T-helper 1 cell (primary cell): ENCODE data around the gene DBNDD1.
"Not testable (repeated sequence)": the region's sequence is repeated elsewhere in the genome, so short reads cannot be mapped to it uniquely, and the experiment has no call there.

Experiments used
- DNase-seq, 5 donors: peaks; one replicate each; pipeline ENCODE4 v3.0.0-alpha.2; 2012 to 2020

DBNDD1 gene

DNA sequence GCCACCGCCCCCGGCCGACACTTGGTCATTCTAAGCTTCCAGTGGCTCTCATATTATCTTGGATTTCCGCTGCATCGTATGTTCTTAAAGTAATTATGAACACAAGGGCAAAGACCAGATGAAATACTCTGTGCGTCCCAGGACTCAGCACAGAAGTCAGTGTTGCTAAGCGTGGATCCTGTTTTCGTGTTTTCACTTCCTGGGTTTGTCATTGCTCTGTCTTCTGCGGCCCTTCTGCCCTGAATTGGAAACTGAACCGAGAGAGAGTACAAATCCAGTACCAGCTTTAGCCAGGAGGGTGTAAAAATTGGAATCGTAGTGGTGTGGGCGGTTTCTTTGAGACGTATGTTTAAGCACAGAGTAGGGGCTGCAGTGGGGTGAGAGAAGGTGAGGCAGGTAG, 32.7 kb downstream of the DBNDD1 start:
- no peak for DNase-seq

DNA sequence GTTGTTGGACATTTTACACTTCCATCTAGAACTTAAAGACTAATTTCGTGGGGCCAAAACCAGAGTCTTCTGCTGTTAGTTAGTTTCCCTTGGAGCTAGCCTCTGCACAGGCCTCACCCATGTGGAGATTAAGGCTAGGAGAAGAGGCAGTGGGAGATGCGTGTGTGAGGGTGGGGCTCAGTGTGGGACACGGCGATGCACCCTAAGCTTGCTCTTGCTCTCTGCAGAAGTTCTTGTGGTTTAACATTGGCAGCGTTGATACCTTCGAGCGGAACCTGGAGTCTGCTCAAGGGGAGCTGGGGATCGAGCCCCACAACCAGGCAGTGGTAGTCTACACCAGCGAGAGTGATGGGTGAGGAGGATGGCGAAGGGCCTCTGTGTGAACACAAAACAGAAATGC, 34.0 kb downstream of the DBNDD1 start:
- no peak for DNase-seq

DNA sequence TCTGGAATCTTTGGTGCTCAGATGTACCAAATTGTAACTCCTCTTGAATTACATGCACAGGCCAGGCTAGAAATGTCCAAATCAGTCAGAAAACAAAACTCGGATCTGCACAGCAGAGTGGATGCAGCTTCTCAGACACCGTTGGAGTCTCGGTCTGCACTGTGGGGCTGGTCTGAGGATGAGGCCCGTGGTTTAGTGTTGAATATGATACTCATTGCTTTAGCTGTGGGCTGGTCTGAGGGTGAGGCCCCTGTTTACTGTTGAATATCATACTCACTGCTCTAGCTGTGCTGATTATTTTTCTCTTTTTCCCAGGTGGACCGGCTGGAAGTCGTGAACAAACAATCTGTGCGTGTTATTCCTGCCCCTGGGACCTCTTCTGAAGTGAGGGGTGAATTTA, 35.0 kb downstream of the DBNDD1 start:
- DNase-seq = no peak

DNA sequence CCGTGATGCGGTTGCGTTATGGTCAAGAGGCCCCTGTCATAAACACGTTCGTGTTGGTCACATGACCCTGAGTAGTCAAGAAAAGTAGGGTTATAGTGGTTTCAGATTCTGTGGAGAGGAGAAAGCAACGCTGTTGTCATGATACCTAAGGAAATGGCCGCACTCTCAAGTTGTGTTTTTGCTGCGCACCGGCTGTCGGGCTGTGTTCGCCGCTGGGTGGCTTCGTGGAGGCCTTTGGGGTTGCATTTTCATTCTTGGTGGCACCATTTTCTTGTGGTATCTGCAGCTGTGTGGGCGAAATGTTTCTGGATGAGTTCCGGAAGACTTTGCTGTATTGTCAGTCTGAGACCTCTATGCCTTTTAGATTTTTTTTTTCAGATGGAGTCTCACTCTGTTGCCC, 35.7 kb downstream of the DBNDD1 start:
- DNase-seq = no peak

DNA sequence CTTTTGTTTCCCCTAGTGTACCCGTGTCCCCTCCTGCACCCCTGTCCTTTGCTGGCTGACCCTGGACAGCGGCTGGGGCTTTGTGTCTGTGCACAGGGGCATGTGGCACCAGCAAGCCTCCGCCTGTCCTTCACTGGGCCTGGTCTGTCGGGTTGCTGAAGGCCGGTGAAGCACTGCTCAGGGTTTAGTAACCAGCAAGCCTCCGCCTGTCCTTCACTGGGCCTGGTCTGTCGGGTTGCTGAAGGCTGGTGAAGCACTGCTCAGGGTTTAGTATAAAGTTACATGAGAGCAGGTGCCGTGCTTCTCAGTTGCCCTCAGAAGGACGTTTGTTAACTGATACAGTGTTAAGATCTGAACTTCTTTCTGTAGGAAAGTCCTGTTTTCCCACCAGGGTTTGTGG, 36.9 kb downstream of the DBNDD1 start:
- no peak for DNase-seq

DNA sequence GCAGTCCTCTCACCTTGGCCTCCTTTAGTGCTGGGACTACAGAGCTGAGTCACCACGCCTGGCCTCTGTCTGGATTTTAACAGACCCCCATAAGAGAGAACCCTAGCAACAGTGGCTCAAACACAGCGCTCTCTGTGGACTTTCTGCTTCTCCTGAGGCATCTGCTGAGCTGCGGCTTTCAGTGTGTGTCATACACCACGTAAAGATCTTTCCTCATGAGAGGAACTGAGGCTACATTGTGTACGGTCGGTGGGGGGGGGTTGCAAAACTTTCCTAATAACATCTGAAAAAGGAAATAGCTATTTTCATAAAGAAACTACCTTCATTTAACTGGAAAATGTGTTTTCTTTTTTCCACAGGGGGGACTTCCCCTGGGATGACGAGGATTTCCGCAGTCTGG, 37.8 kb downstream of the DBNDD1 start:
- DNase-seq = peak in 1 of 5 donors; percentile 40

DNA sequence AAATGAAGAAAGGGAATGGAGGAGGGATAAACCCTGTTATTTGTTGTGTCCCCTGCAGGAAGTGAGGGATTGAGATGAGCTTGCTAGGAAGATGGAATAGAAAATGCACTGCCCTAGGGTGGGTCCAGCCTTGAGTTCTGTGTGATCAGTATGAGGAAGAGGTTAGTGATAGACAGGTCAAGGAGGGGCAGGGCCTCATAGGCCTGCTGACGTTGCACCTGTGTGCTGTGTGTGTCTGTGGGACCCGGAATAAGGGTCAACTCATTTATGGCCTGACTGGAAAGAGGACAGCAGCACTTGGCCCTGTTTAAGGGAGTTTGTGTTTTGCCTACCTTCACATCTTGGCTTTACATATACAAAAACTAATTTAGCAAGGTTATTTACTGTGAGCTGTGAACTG, 44.4 kb downstream of the DBNDD1 start:
- no peak for DNase-seq

DNA sequence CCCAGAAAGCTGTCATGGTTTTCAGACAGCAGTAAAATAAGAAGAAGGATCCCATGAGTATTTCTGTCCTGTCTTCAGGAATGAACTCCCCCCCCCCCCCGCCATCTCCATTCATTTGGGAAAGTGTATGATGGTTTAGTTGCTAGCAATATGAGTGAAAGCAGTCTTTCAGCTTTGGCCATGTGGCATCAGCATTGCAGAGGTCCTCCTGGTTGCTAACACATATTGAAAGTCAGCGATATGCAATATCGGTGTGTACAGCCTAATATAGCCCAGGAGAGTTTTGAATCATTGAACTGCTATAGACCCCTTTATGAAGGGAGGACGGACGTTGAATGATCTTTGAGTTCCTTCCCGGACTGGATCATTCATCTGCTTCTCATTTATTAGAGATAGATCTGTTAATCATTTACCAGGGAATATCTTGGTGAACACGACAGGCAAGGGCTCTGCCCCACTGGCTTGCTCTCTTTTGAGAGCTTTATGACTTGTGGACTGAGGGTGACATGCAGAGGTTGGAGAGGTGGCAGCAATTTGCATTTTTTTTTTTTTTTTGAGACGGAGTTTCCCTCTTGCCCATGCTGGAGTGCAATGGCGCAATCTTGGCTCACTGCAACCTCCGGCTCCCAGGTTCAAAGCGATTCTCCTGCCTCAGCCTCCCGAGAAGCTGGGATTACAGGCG, 45.5 kb downstream of the DBNDD1 start:
- no peak for DNase-seq

DNA sequence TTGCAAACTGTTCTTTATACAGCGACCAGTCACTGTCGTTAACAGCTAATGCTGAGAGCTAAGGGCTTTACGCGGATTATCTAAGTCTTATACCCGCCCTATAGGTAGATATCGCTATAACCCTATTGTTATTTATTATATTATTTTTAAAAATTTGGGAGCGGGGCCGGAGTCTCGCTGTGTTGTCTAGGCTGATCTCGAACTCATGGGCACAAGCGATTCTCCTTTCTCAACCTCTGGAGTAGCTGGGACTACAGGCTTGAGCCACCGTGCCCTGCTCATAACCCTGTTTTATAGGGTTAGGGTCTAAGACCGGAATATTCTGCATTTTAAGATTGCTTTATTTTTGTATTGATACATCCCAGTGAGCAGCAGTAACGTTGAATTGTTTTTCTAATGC, 46.0 kb downstream of the DBNDD1 start:
- no peak for DNase-seq

DNA sequence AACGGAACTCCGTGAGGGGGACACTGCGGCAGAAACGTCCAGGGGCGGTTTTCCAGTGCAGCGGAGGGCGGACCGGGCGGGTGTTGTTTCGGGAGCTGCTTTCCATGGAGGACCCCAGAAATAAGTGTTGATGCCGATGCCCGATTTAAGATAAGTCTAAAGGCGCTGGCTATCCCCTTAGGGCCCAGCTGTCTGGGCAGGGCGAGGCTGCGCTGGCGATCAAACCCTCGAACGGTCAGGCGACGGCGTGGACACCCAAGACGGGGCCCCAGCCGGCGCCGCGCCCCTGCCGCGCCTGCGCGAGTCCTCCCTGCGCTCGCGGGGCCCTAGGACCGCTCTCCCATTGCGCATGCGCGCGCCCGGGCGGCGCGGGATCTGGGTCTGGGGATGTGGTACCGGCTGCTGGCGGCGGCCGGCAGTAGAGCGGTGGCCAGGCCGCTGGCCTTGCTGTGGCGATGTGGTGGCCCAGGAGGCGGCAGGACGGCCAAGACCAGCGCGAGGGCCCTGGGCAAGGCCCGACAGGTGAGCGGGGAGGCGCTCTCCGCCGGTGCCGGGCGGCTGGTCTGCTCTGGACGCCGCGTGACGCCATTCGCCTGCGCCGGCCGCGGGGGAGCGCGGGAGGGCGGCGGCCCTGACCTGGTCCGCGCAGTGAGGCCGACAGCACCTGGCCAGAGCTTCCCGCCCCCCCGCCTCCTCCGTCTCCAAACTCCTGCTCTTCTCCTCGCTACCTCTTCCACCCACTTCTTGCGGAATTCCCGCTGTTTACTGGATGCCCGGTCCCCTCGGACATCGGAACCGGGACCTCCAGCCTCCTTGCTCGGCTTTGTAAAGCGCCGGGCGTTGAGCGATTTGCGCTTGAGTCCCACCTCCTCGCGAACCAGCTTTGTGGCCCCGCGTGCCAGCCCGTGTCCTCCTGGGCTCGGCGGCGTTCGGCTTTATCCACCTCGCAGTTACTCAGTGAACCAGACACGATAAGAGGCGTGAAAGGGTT, 46.7 kb downstream of the DBNDD1 start:
- DNase-seq = peak; percentile 84 to 93 (median 85)

DNA sequence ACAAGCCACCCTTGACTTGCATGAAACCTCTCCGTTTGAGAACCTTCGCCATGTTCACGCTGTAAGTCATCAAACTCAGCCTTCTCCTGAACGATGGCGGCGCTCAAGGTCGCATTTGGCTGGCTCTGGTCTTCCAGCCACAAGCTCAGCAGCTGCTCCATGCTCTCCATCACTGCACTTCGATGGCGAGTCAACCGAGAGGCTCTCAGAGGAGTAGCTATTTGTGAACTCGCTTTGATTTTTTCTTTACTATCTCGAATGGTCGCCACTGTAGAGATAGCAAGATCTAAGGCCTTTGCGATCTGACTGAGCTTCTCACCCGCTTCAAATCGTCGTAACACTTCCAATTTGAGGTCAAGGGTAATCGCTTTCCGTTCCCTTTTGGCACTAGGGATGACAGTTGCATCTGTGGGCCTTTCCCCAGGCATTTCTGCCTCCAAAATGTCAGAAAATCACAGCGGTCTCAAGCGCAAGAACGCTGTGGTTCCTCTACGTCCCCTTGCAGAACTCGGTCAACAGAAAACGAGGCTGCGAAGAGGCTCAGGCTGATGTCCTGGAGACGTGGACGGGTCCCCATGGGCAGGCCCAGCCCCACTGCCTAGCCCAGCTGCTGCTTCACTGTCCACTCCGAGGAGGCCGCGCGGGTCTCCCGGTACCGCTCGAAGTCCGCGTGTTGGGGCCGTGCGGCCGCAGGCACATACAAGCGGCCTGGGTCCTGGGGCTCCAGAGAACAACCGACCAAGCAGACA, 47.6 kb downstream of the DBNDD1 start:
- DNase-seq = no peak

DNA sequence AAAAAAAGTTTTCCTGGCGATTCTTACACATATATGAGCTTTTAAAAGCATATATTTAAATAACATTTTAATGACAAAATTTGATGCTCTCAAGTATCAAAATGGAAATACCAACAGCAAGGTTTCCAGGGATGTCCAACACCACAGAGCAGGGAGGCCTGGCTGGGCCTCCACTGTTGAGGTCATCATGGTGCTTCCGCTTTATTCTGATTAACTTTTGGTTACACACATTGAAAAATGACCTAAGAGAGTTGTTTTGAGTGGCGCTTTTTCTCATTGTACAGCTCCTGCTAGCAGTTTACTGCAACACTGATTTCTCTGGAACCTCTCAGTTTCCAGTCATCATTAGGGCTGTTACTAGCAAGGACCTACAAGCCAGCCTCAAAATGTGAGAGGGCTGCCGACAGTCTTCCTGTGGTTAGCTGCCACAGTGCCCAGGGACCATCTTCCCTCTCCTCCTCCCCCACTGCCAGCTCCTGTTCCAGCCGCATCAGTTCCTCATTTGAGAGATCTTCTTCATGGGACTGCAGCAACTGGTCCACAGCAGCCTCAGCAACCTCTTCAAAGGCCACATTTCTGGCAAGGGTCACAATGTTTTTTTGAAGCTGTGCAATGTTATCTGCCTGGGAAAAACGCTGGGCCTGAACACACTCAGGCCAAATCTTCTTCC, 49.4 kb downstream of the DBNDD1 start:
- DNase-seq = no peak

DNA sequence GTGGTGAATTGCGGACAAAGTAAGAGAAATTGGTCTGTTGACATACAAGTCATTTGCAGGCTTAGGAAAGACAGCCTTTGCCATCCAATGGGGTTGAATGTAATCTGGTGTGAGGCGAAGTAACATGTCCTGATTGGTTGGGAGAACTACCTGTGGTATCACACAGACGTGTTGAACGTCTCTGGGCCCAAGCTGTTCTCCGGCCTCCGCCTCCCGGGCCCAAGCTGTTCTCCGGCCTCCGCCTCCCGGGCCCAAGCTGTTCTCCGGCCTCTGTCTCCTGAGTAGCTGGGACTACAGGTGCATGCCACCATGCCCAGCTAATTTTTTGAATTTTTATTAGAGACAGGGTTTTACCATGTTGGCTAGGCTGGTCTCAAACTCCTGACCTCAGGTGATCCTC, 51.2 kb downstream of the DBNDD1 start:
- not testable (repeated sequence) for DNase-seq

DNA sequence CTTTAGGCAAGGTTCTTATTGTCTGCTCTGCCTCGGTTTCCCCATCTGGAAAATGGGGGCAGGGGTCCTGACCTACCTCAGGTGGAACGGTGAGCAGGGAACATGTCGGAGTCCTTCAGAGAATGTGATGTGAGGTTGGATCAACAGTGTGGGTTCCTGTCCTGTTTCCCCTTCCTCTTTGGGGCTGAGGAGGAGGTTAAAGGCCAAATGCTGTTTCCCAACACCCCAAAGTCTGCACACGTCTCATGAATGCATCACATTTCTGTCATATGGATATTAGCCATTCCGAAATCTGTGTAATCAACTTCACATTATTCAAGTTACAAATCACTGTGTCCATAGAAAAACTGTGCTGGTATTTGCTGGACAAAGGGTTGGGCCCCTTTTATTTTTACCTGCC, 51.8 kb downstream of the DBNDD1 start:
- DNase-seq = not testable (repeated sequence)

DNA sequence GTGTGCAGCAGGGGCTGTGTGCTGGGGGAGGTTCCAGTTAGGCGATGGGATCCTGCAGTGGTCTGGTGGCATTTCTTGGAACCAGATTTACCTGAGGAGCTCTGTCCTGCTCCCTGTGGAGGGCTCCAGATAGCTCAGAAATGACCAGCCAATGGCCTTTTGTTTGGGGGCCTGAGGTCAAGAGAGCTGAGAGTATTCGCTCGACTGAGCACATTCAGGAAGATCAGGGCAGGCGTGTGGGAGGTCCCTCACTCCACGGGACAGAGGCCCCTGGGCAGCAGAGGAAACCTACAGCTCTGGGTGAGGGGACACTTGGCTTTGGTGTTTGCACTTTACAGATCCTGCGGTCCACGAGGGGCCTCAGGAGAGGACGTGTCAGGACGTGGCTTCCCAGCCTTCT, 52.5 kb downstream of the DBNDD1 start:
- no peak for DNase-seq

DNA sequence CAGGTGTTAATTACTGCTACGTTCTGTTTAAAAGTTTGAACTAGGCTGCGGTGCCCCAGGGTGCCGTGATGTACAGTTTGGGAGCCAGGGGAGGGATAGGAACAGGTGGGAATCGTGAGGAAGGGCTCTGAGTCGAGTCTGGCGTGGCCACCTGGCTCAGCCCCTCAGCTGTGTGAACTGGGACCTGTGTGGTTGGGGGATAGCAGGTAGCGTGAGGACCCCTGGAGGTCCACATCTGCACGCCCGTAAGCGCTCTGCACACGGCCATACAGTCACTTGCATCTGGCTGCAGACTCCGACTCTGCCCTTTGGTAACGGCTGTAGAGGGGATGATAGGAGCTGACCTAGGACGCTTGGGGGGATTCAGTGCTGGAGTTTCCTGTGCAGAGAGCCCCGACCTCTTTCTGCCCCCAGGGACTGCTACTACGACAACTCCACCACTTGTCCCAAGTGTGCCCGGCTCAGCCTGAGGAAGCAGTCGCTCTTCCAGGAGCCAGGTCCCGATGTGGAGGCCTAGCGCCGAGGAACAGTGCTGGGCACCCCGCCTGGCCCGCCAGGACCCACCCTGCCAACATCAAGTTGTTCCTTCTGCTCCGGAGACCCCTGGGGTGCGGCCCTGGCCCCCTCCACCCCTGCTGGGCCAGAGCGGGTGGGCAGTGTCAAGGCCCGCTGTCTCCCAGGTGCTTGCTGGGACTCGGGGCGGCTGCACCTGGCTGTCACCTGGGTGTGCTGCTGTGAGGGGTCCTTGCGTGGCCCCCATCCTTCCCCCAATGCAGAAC, 53.6 kb downstream of the DBNDD1 start:
- no peak for DNase-seq

DNA sequence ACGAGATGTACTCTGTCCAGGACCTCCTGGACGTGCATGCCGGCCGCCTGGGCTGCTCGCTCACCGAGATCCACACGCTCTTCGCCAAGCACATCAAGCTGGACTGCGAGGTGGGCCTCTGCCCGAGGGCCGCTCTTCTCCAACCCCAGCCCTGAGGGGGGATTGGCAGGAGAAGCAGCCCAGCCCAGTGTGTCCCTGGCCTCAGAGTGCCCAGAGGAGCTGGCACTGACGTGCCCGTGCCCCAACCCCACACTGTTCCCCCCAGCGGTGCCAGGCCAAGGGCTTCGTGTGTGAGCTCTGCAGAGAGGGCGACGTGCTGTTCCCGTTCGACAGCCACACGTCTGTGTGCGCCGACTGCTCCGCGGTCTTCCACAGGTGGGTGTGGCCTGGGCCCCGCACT, 55.1 kb downstream of the DBNDD1 start:
- no peak for DNase-seq

DNA sequence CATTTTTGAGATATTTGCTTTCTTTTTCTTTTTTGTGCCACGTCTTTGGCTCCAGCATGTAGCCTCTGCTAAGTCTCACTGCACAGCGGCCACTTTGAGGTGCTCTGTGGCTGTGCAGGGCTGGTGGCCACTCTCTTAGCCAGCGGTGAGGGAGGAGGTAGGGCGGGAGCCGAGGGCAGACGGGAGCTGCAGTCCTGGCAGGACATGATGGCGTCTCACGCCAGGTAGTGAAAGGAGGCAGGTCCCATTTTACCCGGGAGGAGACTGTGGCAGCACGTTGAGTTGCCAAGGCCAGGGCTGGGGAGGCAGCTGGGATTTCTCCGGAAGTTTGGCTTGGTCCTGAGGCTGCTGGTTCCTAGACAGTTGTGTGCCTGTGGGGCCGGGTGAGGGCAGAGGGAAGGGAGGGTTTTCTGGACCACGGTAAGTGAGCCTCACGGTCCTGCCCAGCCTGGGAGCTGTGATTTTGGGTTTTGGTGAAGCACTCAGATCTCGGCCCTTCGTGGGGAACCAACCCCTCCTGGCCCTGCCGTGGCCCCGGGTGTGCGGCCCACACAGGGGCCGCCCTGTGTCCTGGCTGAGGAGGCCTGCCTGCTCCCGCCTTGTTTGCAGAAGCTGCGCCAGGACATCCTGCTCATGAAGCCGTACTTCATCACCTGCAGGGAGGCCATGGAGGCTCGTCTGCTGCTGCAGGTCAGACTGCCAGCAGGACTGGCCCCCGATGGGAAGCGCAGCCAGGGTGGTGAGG, 56.3 kb downstream of the DBNDD1 start:
- DNase-seq = no peak

DNA sequence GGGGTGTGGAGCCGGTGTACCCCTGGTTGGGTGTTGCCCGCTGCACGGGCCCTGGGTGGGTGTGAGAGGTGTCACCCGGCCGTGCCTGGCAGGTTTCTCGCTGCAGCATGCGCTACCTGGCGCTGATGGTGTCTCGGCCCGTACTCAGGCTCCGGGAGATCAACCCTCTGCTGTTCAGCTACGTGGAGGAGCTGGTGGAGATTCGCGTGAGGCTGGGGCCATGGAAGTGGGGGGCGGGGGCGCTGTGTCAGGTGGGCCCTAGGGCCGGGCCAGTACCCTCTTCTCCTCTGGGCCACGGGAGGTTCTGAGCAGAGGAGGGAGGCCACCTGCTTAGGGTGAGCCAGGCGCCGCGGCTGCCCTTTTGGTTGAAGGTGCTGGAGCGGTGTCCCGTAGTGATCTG, 57.3 kb downstream of the DBNDD1 start:
- no peak for DNase-seq

DNA sequence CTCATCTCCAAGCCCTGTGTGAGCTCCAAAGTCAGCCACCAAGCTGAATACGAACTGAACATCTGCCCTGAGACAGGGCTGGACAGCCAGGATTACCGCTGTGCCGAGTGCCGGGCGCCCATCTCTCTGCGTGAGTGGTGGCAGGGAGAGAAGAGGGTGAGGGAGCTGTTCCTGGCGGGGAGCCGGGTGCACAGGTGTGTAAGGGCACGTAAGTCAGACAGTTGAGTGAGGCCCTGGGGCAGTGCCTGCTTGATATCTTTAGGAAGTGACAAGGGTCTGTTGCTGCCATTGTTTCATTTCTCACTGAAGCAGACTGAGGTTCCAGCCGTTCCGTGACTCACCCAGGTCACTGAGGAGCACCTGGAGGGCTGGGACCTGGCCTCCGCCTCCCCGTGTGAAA, 58.3 kb downstream of the DBNDD1 start:
- DNase-seq = no peak

DNA sequence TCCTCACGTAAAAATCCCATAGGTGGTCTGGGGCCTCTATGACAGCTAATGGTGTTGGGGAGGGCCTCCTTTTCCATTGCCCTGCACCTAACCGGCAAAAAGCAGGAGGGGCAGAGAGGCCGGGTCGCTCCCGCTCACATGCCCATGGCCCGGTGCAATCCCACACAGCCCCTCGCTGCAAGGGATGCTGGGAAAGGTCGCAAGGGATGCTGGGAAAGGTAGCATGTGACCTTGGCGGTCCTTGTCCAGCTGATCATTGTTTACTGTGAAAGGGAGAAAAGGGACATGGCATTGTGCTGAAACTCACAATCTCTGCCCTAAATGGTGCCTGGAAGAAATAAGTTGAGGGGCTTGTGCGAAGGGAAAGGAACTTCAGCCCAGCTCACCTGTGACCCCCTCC, 60.7 kb downstream of the DBNDD1 start:
- no peak for DNase-seq
